DMS79 treated with DMSO at 0.1 percent for 48 hours (cell line): ENCODE data around the gene FGD2.
A peak's percentile ranks its signal among the peaks of the same experiment; 100 is the strongest.

Experiments used
- DNase-seq: peaks from one replicate; lab custom pipeline; 2025; lab: John Stamatoyannopoulos, UW

Gene FGD2

GRCh38 chr6:36990401-36990800, 15.1 kb upstream of the FGD2 start:
- DNase-seq, result peak; percentile 21

DNA sequence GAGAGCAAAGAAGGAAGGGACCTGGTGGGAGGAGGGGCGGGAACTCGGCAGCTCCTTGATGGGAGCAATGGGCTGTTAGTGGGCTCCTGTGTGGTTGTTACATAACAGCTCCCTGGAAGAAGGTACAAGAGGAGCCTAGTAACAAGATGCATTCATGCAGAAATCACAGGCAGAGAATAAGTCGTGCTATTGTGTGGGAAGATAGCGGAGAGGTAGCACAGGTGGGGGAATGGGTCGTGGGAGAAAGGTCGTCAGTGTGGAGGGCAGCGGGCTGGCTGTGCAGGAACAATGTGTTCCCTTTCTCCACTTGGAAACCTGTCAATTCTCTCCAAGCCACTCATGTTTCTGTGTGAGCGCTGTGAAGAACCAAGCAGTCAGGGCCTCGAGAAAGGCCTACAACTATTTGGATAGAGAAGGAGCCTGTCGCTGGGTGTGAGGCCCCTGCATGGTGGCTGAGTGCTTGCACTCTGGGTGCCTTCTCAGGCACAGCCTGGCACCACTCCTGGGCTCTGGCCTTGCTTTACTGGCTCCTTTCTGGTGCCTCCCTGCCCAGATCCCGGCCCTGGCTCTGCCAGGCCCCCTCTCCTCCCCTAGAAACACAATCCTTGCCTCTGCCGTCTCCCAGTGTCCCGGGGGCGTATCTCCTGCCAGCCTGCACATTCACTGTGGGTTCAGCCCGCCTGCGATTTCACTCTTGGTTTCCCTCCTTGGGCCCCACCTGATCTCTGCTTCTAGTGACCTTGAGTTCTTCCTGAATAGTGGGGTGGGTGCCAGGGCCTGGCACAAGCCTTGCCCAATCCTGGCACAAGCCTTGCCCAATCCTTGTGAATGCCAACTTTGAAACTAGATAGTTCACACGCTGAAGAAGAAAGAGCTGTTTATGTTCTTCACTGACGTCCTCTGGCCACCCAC, 7.4 kb upstream of the FGD2 start:
- DNase-seq, result peak; percentile 79

DNA sequence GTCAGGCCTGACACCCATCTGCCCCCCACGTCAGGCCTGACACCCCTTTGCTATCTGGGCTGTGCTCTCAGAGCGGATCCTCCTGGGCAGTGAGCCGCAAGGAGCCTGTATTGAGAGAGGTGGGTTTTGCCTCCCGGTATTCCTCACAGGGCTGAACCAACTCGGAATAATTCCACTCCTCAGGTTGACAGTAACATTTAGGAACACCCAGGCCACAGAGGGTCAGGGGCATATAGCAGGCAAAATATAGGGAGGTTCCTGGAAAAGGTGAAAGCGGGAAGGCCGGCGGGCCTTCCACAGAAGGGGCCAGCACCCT, 6.8 kb upstream of the FGD2 start:
- DNase-seq, result no peak

- DNase-seq, result peak; percentile 91
Observed at GRCh38 chr6:36999061-36999750, 6.2 kb upstream of the FGD2 start.

- DNase-seq, result peak; percentile 90
Observed at GRCh38 chr6:36999751-37000125, 5.7 kb upstream of the FGD2 start.

GRCh38 chr6:37004044-37004980, 1.1 kb upstream of the FGD2 start:
- peak; percentile 79 for DNase-seq

- DNase-seq, result peak; percentile 66
Observed at GRCh38 chr6:37005827-37006567, 542 bp downstream of the FGD2 start.

- no peak for DNase-seq
Observed at GRCh38 chr6:37006793-37007339, 1.4 kb downstream of the FGD2 start.

- no peak for DNase-seq
Observed at GRCh38 chr6:37007340-37008043, 2.0 kb downstream of the FGD2 start.

DNA sequence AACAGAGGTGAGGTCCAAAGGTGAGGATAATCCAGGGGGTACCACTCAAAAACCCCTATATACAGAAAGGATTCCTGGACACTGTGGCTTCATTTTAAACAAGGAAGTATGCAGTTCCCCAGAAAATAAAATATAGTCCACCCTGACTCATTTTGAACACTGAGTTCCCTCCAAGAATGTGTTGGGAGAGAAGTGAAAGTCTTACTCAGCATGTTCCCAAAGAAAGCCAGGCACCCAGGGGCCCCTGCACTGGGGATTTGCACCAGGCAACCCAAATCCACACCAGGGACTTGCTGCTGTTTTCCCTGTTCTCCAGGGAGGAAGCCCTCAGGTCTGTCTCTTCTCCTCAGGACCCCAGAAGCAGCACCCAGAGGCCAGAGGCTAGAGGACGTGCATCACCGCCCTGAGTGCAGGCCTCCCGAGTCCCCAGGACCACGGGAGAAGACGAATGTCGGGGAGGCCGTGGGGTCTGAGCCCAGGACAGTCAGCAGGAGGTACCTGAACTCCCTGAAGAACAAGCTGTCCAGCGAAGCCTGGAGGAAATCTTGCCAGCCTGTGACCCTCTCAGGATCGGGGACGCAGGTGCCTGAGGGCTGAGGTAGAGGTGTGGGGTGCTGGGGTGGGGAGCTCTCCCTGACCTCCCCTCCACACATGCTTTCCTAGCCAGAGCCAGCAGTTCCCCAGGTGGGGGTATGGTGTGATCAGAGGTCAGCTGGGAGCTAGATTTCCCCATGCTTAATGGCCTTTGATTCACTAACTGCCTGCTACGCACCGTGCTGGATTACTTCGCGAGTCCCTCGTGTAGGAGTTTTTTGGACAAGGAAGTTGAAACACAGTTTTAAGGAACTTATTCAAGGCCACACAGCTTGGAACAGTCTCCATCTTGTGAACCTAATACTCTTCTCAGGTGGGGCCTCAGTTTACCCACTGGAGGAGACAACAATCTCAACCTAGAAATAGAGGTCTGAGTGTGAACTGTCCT, 3.3 kb downstream of the FGD2 start:
- DNase-seq, result no peak

DNA sequence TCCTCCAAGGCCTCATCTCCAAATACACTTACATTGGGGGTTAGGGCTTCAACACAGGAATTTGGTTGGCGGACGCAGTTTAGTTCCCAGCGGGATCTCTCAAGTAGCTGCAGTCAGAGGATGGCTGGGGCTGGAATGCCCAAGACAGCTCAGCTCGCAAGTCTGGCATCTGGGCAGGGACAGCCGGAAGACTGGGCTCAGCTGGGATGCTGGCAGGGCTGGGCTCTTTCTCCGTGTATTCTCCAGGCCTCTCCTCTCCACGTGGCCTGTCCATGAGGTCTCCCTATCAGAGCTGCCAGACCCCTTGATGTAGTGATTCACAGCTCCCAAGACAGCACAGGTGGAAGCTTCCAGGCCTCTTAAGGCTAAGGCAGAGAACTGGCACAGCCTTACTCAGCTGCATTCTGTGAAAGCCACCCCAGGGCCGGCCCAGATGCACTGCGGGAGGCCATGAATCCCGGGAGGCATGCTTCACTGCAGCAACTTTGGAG, 5.0 kb downstream of the FGD2 start:
- DNase-seq, result no peak

GRCh38 chr6:37011656-37012378, 6.4 kb downstream of the FGD2 start:
- DNase-seq, result no peak

- DNase-seq, result no peak
Observed at GRCh38 chr6:37013516-37014491, 8.3 kb downstream of the FGD2 start.

GRCh38 chr6:37014667-37015066, 9.2 kb downstream of the FGD2 start:
- DNase-seq, result no peak

- DNase-seq, result no peak
Observed at GRCh38 chr6:37015532-37015931, 10.1 kb downstream of the FGD2 start.

GRCh38 chr6:37016995-37017394, 11.5 kb downstream of the FGD2 start:
- DNase-seq, result no peak

- peak; percentile 97 for DNase-seq
Observed at GRCh38 chr6:37017606-37018197, 12.2 kb downstream of the FGD2 start.
